Suppressor macrophage treated with lipopolysaccharide for 1 hour (primary cell): ENCODE measurements around the gene EOLA2.
"Not testable (repeated sequence)": the region's sequence is repeated elsewhere in the genome, so short reads cannot be mapped to it uniquely, and the experiment has no call there.

Experiments used
- DNase-seq, 3 donors: peaks; one replicate each; pipeline ENCODE4 v3.0.0-alpha.2; 2020 to 2022

The EOLA2 gene

DNA sequence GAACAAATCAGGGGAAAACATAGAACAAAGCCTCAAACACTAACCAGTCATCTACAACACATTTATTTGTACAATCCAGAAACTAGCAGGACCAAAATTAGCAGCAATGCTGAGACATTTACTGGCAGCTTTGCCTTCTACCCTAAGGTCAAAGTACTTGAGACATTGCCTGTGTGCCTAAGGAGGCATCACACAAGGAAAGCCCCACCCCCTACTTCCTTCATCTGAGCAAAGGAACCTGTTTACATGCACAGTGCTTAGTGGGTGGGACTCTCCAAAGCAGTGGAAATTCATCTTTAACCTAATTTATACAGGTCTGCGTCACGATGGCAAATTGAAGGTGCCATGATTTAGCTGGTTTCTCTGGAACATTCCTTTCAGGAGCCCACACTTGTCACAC, 6.1 kb downstream of the EOLA2 start:
- DNase-seq = not testable (repeated sequence)

DNA sequence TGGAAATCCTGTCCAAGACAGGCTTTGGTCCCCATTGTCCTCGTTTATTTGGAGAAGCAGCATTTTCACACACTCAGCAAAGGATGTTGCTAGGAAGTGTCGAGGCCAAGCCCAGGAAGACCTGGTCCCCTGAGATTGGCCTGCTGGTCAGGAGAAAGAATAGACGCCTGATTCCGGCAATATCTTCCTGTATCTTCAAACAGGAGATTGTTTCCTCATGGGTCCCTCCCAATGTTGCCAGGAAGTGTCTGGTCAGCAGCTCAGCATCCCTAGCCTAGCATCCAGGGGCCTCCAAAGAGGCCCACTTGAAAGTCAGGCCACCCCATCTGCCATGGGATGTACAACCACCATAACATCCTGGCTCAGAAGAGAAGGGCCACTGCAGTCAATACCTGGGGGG, 6.9 kb downstream of the EOLA2 start:
- DNase-seq = not testable (repeated sequence)

DNA sequence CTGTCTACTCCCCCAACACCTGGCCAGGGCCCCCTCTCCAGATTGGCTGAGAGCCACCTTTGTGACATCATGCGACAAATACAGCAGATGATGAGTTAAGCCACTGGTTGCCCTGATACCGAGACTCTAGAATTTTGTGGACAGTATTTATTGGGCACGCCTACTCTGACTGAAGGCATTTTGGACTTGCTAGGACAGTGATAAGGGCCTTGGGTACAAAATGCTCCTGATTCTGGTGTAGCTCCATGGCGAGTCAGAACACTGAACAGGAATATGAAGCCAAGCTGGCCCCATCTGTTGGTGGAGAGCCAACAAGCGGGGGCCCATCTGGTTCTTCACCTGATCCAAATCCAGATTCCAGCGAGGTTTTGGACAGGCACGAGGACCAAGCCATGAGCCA, 8.9 kb downstream of the EOLA2 start, which contains the start of gene HSFX4:
Gene HSFX4 (plus strand): TSS at position 174 of the 400 bp plus-strand sequence. CDS start 72 bp downstream, at position 246.
- DNase-seq = not testable (repeated sequence)

DNA sequence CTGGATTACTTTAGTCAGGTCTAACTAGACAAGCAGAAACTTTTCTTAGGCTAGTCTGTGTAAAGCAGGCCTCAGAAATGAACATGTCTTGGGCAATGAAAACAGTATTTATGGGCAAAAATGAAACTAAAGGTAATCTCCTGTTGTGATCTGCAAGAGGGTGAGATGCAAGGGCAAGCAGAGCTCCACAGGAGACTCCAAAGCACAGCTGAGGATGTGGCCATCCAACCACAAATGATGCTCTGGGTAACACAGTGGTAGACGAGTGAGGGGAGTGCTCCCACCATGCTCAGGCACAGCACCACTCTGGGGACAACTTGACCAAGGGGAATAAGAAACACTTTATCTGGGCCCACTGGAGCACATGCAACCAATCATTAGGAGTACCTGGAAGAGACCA, 9.7 kb downstream of the EOLA2 start:
- not testable (repeated sequence) for DNase-seq

DNA sequence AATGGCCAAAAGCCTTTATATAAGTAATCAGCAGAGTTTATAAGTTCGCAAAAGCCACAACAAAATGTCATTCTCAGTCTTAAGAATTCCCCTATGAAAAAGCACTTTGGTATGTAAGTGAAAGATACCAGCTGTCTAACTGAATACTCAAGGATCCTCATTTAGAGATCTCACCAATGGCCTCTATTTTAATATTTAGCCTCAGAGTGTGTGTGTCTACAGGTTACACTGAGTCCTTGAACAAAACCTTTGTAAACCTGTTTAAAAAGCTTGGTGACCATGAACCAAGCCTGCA, 10.4 kb downstream of the EOLA2 start:
- not testable (repeated sequence) for DNase-seq

DNA sequence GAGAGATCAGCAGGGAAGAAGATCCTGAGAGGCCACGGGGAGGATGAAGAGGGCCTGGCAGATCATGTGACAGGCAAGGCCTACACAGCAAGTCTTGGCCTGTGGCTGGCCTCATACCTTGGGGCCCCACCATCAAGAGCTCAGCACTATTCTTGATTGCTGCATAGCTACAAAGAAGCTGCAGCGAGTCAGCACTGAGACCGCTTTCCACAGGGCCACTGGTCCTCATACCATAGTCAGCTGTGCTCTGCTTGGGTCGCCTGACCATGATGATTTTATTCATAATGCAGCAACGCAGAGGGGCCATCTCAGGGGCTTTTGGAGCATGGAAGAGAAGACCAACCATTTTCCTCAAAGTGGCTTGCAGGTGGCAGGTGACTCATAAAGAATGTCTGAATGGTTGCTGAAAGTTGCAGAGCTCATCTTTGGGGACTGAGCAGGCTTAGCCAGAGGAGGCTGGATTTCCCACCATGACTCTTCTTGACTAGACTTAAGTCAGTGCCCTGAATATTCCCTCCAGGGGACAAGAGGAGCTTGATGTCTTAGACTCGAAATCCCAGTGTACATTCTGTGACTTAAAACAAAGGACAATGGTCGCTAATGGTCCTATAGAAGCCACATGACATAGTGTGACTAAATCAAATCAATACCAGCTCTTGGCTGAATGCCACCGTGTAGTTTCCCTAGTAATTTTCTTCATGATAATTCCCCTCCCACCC, 10.9 kb downstream of the EOLA2 start:
- not testable (repeated sequence) for DNase-seq

DNA sequence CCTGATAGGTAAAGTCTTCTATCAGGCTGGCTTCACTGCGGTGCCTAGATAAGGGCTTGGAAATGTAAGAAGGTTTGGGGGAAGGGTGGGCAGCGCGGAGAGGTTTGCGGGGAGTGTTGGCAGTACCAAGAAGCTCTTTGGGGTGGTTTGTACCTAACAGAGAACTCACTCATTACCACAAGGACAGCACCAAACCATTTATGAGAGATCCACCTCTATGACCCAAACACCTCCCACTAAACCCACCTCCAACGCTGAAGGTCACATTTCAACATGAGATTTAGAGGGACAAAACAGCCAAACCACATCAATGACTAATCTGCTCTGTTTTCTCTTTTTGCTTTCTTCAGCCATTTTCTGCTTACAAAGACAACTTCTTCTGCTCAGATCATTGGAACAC, 13.9 kb downstream of the EOLA2 start:
- not testable (repeated sequence) for DNase-seq

DNA sequence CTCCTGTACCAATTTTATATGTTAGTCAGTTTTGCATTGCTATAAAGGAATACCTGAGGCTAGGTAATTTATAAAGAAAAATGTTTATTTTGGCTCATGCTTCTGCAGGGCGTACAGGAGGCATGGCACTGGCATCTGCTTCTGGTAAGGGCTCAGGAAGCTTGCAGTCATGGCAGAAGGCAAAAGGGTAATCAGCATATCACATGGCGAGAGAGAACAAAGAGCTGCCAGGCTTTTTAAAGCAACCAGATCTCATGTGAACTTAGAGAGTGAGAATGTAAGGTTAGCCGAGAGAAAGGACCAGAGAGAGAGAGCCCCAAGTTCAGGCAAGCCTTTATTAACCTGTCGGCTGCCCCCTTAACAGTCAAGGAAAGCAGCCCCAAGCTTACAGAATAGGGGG, 14.5 kb downstream of the EOLA2 start:
- DNase-seq = not testable (repeated sequence)

DNA sequence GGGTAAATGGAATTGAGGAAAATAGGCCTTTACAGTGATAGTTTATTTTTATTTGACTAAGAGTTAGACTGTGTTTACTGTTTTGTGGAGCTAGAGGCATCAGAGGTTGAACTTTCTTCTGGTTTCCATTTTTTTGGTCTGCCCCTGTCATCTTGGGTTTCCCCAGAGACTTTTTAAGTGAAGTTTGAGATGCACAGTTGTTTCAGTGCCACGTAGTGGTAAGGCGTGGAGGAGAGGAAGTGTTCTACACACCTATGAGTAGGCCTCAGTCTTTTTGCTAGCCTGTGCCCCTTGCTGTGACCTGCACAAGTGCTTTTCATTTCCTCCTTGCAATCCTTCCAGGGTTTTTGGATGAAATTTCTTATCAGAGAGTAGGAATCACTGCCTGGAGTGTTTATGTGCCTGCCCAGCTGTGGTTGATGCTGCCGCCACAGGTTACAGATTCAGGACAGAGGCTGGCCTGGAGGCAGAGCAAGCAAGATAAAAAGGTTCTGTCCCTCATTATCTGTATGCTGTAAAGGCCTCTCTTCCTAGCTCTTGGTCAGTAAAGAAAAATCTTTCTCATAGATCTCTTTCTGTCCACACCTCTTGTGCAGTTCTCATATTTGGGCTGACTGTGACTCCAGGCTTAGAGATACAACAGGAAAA, 21.4 kb downstream of the EOLA2 start:
- no peak for DNase-seq

DNA sequence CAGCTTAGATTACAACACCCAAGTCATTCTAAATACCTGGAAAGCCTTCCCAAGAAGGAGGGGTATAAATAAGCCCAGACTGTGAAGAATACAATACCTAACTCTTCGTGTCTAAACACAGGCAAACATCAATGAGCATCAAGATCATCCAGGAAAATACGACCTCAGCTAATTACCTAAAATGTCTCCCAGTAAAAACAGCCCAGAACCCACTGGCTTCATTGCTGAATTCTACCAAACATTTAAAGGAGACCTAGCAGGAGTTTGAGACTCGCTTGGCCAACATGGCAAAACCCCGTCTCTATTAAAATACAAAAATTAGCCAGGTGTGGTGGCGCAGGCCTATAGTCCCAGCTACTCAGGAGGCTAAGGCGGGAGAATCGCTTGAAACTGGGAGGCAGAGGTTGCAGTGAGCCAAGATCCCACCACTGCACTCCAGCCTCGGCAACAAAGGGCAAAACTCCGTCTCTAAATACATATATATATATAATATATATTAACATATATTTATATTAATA, 28.1 kb downstream of the EOLA2 start:
- no peak for DNase-seq

DNA sequence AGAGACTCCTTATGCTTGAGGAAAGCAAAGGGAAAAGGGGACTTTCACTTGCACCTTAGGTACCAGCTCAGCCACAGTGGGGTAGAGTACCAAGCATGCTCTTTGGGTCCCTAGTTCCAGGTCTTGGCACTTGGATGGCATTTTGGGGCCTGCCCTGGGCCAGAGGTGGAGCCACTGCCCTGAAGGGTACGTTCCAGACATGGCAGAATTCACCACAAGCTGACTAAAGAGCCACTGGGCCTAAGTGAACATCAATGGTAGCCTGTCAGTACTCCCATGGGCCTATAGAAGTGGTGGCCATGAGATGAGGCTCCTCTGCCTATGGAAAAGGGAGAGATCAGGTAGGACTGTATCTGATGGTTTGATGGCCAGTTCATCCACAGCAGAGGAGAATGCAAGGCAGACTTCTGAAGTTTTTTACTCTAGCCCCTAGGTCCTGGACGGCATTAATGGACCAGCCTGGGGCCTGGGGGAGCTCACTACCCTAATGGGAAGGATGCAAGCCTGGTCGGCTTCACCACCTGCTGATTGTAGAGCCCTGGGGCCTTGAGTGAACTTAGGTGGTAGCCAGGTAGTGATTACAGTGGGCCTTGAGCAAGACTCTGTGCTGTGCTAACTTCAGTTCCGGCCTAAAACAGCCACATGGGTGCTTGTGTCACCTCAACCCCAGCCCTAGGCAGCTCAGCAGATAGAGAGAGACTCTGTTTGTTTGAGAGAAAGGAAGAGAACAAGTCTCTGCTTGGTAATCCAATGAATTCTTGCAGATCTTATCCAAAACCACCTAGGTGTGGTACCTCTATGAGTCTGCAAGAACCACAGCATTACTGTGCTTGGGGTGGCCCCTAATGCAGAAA, 28.7 kb downstream of the EOLA2 start:
- no peak for DNase-seq

DNA sequence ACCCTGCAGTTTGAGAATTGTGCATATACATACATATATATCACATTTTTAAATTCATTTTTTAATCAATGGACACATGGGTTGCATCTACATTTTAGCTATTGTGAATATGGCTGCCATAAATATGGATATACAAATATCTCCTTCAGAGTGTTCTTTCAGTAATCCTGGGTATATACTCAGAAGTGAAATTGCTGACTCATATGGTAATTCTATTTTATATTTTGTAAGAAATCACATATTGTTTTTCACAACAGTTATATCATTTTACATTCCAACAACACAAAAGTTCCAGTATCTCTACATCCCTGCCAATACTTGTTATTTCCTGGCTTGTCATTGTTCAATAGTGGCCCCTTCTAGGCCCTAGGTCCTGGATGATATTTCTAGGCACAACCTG, 29.6 kb downstream of the EOLA2 start:
- DNase-seq = no peak

DNA sequence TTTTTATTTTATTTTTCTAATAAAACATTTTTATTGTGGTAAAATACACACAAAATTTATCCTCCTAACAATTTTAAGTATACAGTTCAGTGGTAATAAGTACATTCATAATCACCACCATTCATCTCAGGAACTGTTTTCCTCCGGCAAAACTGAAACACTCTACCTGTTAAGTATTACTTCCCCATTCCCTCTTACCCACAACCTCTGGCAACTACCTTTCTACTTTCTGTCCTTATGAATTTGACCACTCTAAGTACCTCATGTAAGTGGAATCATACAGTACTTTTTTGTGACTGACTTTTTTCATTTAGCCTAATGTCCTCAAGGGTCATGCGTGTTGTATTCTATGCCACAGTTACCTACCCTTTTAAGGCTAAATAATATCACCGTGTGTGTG, 30.0 kb downstream of the EOLA2 start:
- DNase-seq = no peak

DNA sequence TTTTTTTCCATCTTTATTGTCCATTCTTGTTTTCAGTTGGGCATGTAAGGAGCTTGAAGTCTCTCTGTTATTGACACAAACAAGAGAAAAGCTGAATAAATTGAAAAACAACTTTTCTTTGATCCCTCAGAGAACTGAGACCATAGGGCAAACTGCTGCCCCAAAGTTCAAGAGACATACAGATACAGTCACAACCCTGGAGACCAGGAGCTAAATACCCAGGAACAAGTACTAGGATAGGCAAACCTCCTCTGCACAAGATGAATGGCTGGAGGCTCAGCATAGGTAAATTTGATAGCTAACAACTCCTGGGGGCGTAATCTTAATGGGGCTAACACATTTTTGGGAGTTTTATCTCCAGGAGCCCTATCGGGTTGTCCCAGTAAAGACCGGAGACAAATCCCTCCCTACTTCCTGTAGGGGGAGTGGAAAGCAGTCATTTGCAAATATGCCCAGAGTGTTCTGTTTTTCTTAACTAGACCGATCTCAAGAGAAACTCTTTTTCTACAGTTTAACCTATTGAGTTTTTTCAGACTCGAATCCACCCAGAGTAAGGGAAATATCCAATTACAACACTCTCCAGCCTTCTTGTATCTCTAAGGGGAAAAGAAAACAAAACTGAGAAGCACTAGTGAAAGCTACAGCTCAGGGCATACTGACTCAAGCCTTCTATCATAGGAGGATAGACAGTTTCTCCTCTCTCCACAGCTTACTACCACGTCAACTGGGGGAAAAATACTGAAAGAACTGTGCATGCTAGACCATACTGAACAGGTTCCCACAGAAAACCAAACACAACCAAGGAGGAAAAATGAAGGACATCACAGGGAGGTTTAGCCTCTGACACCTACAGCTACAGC, 34.2 kb downstream of the EOLA2 start:
- peak; percentile 9 to 20 (median 11) for DNase-seq

DNA sequence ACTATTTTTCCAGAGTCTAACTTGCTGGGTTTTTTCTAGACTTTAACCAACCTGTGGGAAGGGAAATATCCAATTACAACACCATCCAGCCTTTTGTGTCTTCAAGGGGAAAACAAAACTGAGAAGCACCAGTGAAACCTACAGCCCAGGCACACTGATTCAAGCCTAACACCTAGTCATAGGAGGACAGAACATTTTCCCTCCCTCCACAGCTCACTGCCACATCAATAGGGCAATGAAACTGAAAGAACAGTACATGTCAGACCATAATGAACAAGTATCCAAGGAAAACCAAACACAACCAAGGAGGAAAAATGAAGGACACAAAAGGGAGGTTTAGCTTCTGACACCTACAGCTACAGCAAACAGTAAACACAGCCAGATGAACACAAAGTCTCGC, 39.7 kb downstream of the EOLA2 start:
- DNase-seq = no peak

DNA sequence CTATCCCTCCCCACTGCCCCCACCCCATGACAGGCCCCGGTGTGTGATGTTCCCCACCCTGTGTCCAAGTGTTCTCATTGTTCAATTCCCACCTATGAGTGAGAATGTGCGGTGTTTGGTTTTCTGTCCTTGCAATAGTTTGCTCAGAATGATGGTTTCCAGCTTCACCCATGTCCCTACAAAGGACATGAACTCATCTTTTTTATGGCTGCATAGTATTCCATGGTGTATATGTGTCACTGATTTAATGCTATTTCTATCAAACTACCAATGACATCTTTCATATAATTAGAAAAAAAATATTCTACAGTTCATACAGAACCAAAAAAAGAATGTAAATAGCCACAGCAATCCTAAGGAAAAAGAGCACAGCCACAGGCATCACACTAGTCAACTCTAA, 47.5 kb downstream of the EOLA2 start:
- DNase-seq = not testable (repeated sequence)
